Sciatic nerve (tissue), 2 donors: ENCODE data around the gene IFRD1. TPM values are rescaled to one million over a fixed set of nuclear protein-coding genes. Genes with fewer than 3 reads are reported as not detected.

Source experiments
- ATAC-seq: fragments of 200-7000 bp; cut with Tn5 transposase; one replicate; pipeline ENCODE4 v1.9.1; 2020; ENCODE audit warnings: mild to moderate bottlenecking, moderate library complexity
- DNase-seq: peaks from one replicate; pipeline ENCODE4 v3.0.0-alpha.2; 2020; ENCODE audit warnings: low spot score
- intact Hi-C: fragments of 100-400 bp; cut with DNase I; formaldehyde crosslinking; loops from one replicate; pipeline ENCODE4 v1.14.2; 2022
- total RNA-seq: library from RNA; stranded (reverse); fragmentation: NEBNext Ultra II Directional; extraction: Animal tissue kit (Norgen Biotek cat#: 25700); gene quantifications from one replicate; pipeline ENCODE4 v1.2.1, GENCODE V29; 2021
- donor health status: DM: no; HTN: no; CAD: no.
- donor health status: DM: no; HTN: no; CAD: no.

IFRD1 gene
- total RNA-seq, 1 donor from 2014 or later, result 92.8 TPM

- ATAC-seq (no peak), DNase-seq (no peak)
- intact Hi-C loops, result no loop called here
Observed at GRCh38 chr7:112481121-112481736, 31.0 kb downstream of the IFRD1 start.

DNA sequence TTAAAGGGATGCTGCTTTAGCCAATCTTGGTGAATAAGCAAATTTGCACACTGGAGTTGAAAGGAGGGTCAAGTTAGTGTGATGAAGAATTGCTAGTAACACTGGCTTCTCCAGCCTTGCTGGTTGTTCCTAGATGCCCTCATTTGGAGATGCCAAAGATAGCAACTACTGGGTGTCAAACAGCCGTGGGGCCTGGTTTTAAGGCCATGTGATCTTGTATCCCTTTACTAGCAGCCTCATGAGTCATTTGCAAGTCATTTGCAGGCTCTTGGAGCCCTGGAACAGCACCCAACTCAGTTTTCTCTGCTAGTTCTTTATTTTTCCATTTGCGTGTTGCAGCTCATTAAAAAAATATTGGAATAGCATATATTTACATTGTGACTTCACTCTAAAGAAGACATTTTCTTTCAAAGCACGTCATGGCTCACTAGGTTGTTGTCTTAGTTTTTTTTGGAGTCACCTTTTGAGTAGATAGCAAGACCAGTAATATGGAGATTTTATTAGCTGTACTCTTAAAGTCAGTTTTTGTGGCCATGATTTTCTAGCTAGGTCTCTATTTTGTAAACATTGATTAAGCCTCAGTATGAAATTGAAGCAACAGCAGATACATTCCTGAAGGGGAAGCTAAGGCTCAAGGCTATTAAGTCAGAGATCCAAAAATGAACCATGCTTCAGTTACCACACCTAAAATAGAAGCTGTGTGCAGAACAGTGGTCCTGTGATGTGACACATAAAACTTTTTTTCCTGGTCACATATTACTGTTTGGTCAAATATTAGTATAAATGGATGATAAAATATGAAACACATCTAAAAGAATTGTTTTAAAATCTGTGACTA lies 31.8 kb downstream of the IFRD1 start:
- intact Hi-C loops, result no loop called here
- no peak for DNase-seq
- peak; percentile 54 for ATAC-seq

DNA sequence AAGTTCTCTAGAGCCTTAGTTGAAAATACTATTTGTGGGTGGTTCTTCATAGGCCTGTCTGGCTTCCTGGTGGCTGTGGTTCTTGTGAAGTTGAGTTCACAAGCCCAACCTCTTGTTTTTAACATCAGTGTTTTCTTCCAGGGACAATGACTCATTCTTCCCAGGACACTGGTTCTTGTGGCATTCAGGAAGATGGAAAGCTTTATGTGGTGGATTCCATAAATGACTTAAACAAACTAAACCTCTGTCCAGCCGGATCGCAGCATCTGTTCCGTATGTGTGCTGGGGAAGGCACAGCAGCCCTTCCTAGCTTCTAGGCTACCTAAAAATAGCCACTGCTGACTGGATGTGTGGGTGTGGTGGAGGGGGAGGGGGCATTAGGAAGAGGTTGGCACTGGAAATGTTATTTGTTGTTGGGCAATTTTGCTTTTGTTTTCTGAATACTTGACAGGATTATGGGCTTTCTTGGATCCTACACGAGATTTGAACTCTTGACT lies 34.5 kb downstream of the IFRD1 start:
- intact Hi-C loops, result no loop called here

DNA sequence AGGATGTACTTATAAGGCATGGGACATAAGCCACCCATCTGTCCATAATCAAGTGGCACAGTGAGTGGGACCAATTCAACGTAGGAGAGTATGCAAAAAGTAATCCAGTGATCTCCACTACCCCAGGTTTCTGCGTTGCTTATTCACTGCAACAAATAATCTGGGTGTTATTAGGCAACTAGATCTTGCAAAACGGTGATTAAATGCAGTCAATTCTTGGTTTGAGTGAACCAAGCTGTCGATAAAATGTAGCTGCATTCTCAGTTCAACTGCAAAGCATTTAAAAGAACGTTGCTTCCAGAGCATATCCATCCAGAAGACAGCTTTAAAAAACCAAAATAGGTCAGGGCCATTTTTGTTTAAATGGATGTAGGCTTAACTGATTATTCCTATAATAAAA lies 35.5 kb downstream of the IFRD1 start:
- no peak for ATAC-seq
- intact Hi-C loops, result no loop called here
- no peak for DNase-seq

More for the DNA sequence above, 34.5 kb downstream of the IFRD1 start:
- DNase-seq, result no peak
- ATAC-seq, result peak; percentile 47

DNA sequence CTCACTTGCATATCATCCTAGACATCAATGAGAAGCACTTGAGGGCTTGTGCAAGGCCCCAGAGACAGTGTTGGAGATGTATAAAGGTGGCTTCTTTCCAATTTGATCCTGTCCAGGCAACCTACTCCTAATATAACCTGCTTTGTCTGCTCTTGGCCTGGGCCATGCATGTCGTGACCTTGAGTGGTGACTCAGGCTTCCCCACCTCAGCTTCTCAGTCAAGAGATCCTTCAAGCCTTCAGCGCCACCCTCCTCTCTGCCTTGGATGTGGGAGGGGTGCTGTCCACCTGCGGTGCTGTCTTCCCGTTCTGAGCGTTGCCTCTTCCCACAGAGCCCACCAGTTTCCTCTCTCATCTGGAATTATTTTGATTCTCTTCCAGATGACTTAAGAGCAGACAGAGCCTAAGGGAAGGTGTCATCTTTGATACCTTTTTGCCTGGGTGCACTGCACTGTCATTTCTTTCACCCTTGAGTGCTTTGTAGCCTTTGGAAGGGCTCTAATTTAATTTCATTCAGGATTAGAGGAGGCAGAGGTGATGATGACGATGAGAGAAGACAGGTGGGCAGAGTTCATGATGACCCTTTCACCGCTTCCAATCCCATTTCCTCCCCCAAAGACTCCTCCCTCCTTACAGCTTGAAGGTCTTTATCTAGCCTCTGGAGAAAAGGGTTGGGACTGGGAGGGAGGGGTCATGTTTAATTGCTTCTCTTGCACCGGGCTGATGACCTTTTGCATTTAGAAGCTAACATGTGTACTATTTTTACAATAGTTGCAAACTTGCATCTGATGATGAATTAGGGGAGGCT lies 37.4 kb downstream of the IFRD1 start:
- no peak for DNase-seq
- ATAC-seq, result no peak
- intact Hi-C loops, result no loop called here

GRCh38 chr7:112488264-112488552 lies 37.9 kb downstream of the IFRD1 start:
- intact Hi-C loops, result no loop called here
- ATAC-seq (no peak), DNase-seq (no peak)

- DNase-seq, result no peak
- intact Hi-C loops, result no loop called here
Observed at GRCh38 chr7:112492186-112492585, 41.9 kb downstream of the IFRD1 start.

DNA sequence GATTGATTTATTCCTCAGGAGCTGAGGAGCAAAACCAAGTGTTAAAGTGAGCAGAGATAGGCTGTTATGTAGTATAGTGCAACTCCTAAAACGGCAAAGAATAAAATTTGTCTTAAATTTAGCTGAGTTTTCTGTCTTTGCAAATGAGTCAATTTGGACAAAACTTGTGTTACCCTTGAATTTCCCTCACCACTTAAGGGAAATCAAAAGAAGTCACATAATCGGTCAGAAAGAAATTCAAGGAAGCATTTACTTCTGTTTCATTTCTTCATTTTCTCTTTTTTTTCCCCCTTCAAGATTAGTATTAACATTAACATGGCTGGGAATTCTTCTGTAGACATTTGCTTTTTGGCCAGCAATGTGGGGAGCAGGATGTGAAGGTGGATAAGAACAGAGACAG lies 44.4 kb downstream of the IFRD1 start:
- DNase-seq, result no peak
- intact Hi-C loops, result no loop called here
- no peak for ATAC-seq

More at GRCh38 chr7:112492186-112492585, 41.9 kb downstream of the IFRD1 start:
- no peak for ATAC-seq

- intact Hi-C loops, result no loop called here
- ATAC-seq (no peak), DNase-seq (no peak)
Observed at GRCh38 chr7:112495156-112495788, 45.0 kb downstream of the IFRD1 start.

DNA sequence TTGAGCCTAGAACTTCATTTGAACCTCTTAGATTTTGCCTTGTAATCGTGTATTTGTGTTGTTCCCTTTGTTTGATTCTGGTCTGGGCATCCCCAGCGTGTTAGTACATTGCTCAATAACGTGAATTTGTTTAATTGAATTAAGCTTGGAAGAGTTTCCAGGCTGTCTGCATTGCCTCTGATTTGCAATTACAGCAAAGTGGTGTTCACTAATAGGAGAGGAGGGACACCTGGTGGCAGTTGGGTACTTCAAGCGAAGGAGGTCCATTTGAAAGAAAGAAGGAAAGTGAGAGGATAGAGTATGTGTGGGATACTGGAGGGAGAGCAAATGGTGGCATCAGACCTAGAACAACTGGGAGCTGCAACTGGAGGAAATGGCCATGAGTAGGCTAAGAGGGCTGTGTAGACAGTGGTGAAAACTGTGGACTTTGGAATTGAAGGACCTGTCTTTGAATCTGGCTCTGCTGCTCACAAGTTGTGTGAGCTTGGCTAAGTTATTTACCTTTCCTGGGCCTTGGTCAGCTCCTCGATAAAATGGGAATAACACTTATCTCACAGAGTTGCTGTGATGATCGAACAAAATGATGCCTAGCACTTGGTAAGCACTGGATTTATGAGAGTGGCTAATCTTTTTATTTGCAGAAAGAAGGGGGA lies 45.7 kb downstream of the IFRD1 start:
- DNase-seq, result peak; percentile 65

DNA sequence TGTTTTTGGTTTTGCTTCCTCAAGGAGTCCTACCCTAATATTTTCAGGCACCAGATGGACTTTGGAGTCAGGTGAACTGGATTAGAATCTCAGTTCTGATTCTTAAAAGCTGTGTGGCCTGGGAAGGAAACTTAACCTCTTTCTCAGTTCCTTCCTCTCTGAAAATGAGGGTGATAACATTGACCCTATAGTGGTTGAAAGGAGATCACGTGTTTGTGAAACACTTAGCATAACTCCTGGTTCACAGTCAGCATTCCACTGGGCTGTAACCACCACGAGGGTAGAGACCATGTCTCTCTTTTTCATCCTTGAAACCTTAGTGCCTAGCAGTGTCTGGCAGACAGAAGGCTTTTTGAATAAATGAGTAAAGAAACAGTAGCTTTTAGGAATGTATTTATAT lies 47.2 kb downstream of the IFRD1 start:
- ATAC-seq, result no peak
- DNase-seq, result no peak
- intact Hi-C loops, result no loop called here

More for the DNA sequence above, 45.7 kb downstream of the IFRD1 start:
- ATAC-seq, result peak; percentile 91
- intact Hi-C loops, result no loop called here

- ATAC-seq, result no peak
- intact Hi-C loops, result no loop called here
- DNase-seq, result no peak
Observed at GRCh38 chr7:112500619-112501018, 50.4 kb downstream of the IFRD1 start.

DNA sequence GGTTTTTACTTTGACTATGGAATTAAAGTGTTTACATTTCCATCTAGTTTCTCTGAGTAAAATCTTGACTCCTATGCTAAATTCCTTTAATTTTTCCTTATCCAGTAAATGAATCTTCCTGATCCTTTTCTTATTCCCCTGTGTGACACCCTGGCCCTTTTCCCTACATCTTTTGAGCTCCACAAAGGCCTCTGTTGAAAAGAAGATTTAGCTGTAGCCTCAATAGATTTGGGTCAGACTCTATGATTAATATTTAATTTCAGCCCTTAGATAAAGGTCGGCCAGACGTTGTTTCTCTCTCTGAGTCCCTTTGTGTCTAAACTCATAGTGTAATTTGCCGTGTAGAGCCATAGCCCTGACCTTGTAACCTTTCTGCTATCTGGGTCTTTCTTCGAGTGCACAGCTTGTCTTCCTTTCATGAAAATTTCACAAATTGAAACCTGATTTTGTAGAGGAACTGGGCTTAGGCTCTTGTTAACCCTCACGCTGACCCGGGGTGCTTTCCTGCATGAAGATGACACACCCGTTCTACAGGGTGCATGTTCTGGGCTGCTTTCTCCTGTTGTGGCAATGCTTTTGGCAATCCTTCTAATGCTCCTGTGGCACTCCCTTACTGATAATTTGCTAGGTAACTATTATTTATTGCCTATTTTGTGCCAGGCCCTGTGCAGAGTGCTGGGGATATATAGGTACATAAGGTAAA lies 51.7 kb downstream of the IFRD1 start:
- ATAC-seq (no peak), DNase-seq (no peak)
- intact Hi-C loops, result no loop called here

GRCh38 chr7:112502700-112503099 lies 52.4 kb downstream of the IFRD1 start:
- no peak for DNase-seq
- no peak for ATAC-seq
- intact Hi-C loops, result no loop called here

DNA sequence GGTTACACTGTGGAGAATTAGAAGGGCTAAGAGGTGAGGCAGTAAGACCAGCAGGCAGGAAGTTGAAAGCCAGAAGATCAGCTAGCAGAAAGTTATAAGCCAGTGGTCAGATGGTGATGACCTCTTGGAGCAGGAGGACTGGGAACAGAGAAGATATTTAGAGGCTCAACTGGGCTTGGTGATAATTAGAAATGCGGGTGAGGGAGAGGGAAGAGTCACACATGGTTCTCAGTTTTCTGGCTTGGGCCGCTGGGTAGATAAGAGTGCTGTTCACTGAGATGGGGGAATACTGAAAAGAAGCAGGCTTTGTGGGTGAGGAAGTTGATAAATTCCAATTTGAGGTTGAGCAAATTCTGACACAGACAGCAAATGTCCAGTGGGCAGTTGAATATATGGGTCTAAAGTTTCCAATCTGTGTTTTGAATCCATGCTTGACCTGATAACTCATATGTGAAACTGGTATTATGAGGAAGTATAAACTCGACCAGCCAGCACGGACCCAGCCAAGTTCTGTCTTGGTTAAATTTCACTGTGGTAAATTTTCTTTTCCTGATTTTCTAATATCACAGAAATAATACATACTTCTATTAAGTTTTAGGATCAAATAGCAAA lies 53.2 kb downstream of the IFRD1 start:
- ATAC-seq (no peak), DNase-seq (no peak)
- intact Hi-C loops, result no loop called here

DNA sequence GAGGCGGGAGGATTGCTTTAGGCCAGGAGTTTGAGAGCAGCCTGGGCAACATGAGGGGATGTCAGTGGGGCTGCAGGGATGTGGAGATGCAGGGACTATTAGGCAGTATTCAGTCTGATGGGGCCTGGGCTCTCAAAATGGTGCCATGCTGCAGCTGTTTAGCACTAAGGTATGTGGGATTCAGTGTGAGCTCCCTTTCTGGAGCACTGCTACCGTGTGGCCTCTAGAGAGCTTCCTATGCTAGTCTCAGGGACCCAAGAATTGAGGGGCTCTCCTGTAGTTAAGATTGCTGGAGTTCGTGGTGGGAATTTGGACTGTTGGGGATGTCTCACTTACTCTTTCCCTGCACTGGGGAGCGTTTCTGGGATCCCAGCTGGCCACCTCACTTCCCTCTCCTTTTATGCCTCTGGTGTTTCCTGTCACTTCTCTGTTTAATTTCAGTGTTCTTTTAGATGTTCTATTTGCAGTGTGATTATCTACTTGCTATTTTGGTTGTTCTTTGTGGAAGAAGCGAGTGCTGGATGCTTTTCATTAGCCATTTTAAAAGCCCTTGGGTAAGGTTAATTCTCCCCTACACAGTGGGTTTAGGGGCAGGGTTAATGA lies 53.9 kb downstream of the IFRD1 start:
- intact Hi-C loops, result no loop called here
- DNase-seq (no peak), ATAC-seq (no peak)

DNA sequence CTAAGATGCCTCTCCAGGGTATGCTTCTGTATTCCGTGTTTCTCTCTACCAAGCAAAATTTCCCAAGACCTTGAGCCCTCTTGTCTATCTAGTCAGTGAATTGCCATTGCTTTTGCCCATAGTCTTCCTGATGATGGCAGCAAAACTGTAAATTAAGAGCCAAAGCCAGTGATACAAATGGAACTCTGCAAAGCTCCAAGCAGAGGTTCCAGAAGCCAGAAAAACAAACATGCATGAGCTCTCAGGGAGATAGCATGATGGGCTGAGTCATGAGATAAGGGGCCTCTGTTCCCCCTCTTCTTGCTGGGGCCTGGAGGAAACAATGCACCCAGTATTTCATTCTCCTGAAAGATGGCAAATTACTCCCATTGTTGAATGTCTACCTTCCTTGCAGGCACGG lies 55.2 kb downstream of the IFRD1 start:
- intact Hi-C loops, result loop anchor here (5.0 kb wide), 1 partner anchor 1197 kb away; no protein-coding TSS in a partner anchor
- no peak for DNase-seq
- no peak for ATAC-seq
